HepG2 (cell line): Measurements from ENCODE around the gene RNASE8. TPM values are rescaled to one million over a fixed set of nuclear protein-coding genes. Genes with fewer than 3 reads are reported as not detected.

Experiments
- ESRRA ChIP-seq: sonication (generic); formaldehyde crosslinking; IDR thresholded peaks from 2 replicates; pipeline ENCODE4 v1.5.1; 2020; ENCODE audit warnings: mild to moderate bottlenecking, low read depth, missing genetic modification reagents
- HDAC2 ChIP-seq: sonication (generic); formaldehyde crosslinking; IDR thresholded peaks from 2 replicates; pipeline ENCODE4 v1.4.0; 2020; ENCODE audit warnings: missing genetic modification reagents
- HNRNPL ChIP-seq: fragments of 200-400 bp; formaldehyde crosslinking; IDR thresholded peaks from 2 replicates; pipeline ENCODE4 v1.6.1; 2017; ENCODE audit warnings: mild to moderate bottlenecking, low read depth, low read length
- KLF16 ChIP-seq, 2 experiments: sonication (generic) in 1 of 2; formaldehyde crosslinking in 1 of 2; IDR thresholded peaks; 2 replicates each; pipeline versions ENCODE4 v1.6.1 to v1.8.0; 2016 to 2023; ENCODE audit warnings: missing genetic modification reagents in 2 of 2, missing compliant biosample characterization in 1 of 2
- LRRFIP1 ChIP-seq: sonication (generic); formaldehyde crosslinking; conservative IDR thresholded peaks from 2 replicates; pipeline ENCODE4 v1.4.0; 2020; ENCODE audit warnings: missing genetic modification reagents
- RARA ChIP-seq: IDR thresholded peaks from 2 replicates; pipeline ENCODE4 v1.6.1; 2016; ENCODE audit warnings: missing genetic modification reagents, missing compliant biosample characterization
- SIN3A ChIP-seq: IDR thresholded peaks from 2 replicates; pipeline ENCODE4 v1.6.1; 2011; ENCODE audit warnings: low read depth, mild to moderate bottlenecking, control low read depth, low read length, borderline replicate concordance
- SKI ChIP-seq: fragments of 450-650 bp; IDR thresholded peaks from one replicate; pipeline ENCODE4 v1.6.1; 2018; ENCODE audit warnings: mild to moderate bottlenecking; ENCODE audit not compliant: partially characterized antibody
- TAF1 ChIP-seq: sonication (generic); formaldehyde crosslinking; IDR thresholded peaks from 2 replicates; pipeline ENCODE4 v1.4.0; 2020; ENCODE audit warnings: missing genetic modification reagents
- TEAD3 ChIP-seq: optimal IDR thresholded peaks from 2 replicates; pipeline ENCODE3; 2016; ENCODE audit warnings: borderline replicate concordance
- ZBTB42 ChIP-seq: sonication (generic); formaldehyde crosslinking; IDR thresholded peaks from 2 replicates; pipeline ENCODE4 v1.5.0; 2020; ENCODE audit warnings: mild to moderate bottlenecking, missing genetic modification reagents
- ZEB1 ChIP-seq: IDR thresholded peaks from 2 replicates; pipeline ENCODE4 v1.6.1; 2012; ENCODE audit warnings: mild to moderate bottlenecking, low read depth, inconsistent platforms; ENCODE audit not compliant: insufficient replicate concordance
- ZNF256 ChIP-seq: sonication (generic); formaldehyde crosslinking; conservative IDR thresholded peaks from 2 replicates; pipeline ENCODE4 v1.4.0; 2020; ENCODE audit warnings: missing genetic modification reagents
- ZNF329 ChIP-seq: sonication (generic); formaldehyde crosslinking; IDR thresholded peaks from 2 replicates; pipeline ENCODE4 v1.9.0; 2021; ENCODE audit warnings: low read depth, mild to moderate bottlenecking, missing genetic modification reagents
- ZNF33A ChIP-seq: sonication (generic); formaldehyde crosslinking; IDR thresholded peaks from 2 replicates; pipeline ENCODE4 v1.5.1; 2020; ENCODE audit warnings: missing genetic modification reagents, mild to moderate bottlenecking, moderate library complexity, borderline replicate concordance
- ZNF512 ChIP-seq: sonication (generic); formaldehyde crosslinking; IDR thresholded peaks from 2 replicates; pipeline ENCODE4 v1.4.0; 2020; ENCODE audit warnings: mild to moderate bottlenecking, missing genetic modification reagents
- ZNF512B ChIP-seq: sonication (generic); formaldehyde crosslinking; IDR thresholded peaks from 2 replicates; pipeline ENCODE4 v1.5.1; 2020; ENCODE audit warnings: missing genetic modification reagents, mild to moderate bottlenecking, borderline replicate concordance
- ZNF605 ChIP-seq: sonication (generic); formaldehyde crosslinking; IDR thresholded peaks from 2 replicates; pipeline ENCODE4 v1.8.0; 2022; ENCODE audit warnings: mild to moderate bottlenecking, missing genetic modification reagents
- ZNF772 ChIP-seq: sonication (generic); formaldehyde crosslinking; IDR thresholded peaks from 2 replicates; pipeline ENCODE4 v1.5.0; 2020; ENCODE audit warnings: mild to moderate bottlenecking, missing genetic modification reagents
- ZNF773 ChIP-seq: sonication (generic); formaldehyde crosslinking; IDR thresholded peaks from 2 replicates; pipeline ENCODE4 v1.4.0; 2020; ENCODE audit warnings: missing genetic modification reagents, borderline replicate concordance
- ZNF816 ChIP-seq: sonication (generic); formaldehyde crosslinking; IDR thresholded peaks from 2 replicates; pipeline ENCODE4 v1.8.0; 2022; ENCODE audit warnings: missing genetic modification reagents, mild to moderate bottlenecking, borderline replicate concordance
- ZZZ3 ChIP-seq: sonication (generic); formaldehyde crosslinking; IDR thresholded peaks from 2 replicates; pipeline ENCODE4 v1.4.0; 2020; ENCODE audit warnings: missing genetic modification reagents, mild to moderate bottlenecking, borderline replicate concordance
- polyA plus RNA-seq, 8 experiments: library from polyadenylated mRNA; depleted of rRNA in 3 of 8; stranded (reverse) in 7 of 8; unstranded in 1 of 8; fragments of >200 nt; fragmentation: Illumina TruSeq in 4 of 8; extraction: Trizol in 4 of 8; gene quantifications; 2 replicates each; pipeline versions ENCODE4 v1.2.1 to v1.2.3, GENCODE V29; 2011 to 2016; ENCODE audit warnings: low read depth in 4 of 8, missing spikeins in 1 of 8, mixed read lengths in 1 of 8; ENCODE audit not compliant: insufficient read depth in 1 of 8
- total RNA-seq, 5 experiments: library from RNA; depleted of rRNA; stranded (reverse); fragments of >200 nt; fragmentation: Illumina TruSeq; extraction: Trizol; gene quantifications; 2 replicates each; pipeline ENCODE4 v1.2.3, GENCODE V29; 2016; ENCODE audit warnings: low read depth in 1 of 5

RNASE8 gene
- total and polyA plus RNA-seq, 2 of the 13 experiments (the other 11 are each of a cell fraction or from before 2014, with no cell fraction given): not detected

GRCh38 chr14:21068521-21069387 is 11.1 kb downstream of the RNASE8 start (continued):
- TF ChIP-seq ZNF512B (CRISPR knock-in tag): 0 out of 2 replicates have a peak, but pooled peaks have one; percentile 14
- no peak for TF ChIP-seq ZNF329
- TF ChIP-seq ZEB1: peak; percentile 60
- peak; percentile 21; the same call in 1 of the 2 replicates for TF ChIP-seq HDAC2 (CRISPR knock-in tag)
- TF ChIP-seq ESRRA (CRISPR knock-in tag): no peak
- 0 out of 2 replicates have a peak, but pooled peaks have one; percentile 13 for TF ChIP-seq HNRNPL
- peak; percentile 5 for TF ChIP-seq TEAD3 (CRISPR knock-in tag)
- peak; percentile 83; the same call in 1 of the 2 replicates for TF ChIP-seq ZBTB42
- no peak for TF ChIP-seq ZZZ3 (CRISPR knock-in tag)
- 0 out of 2 replicates have a peak, but pooled peaks have one; percentile 38 for TF ChIP-seq ZNF605 (CRISPR knock-in tag)
- 0 out of 2 replicates have a peak, but pooled peaks have one; percentile 22 for TF ChIP-seq TAF1
- TF ChIP-seq ZNF512 (CRISPR knock-in tag): peak; percentile 36; the same call in 1 of the 2 replicates
- peak; percentile 28; the same call in 1 of the 2 replicates for TF ChIP-seq RARA (CRISPR knock-in tag)
- peak; percentile 14 for TF ChIP-seq SKI
- TF ChIP-seq ZNF256 (CRISPR knock-in tag): no peak
- no peak for TF ChIP-seq ZNF773
- TF ChIP-seq SIN3A: 0 out of 2 replicates have a peak, but pooled peaks have one; percentile 4
- TF ChIP-seq KLF16 (CRISPR knock-in tag; IDR thresholded peaks at IDR 0.05): peak in 1 of 2 experiments; percentile 50; a peak in 1 of 4 replicates
- peak; percentile 54; the same call in 1 of the 2 replicates for TF ChIP-seq ZNF772 (CRISPR knock-in tag)
- TF ChIP-seq ZNF816 (CRISPR knock-in tag): no peak
- no peak for TF ChIP-seq ZNF33A (CRISPR knock-in tag)
- TF ChIP-seq LRRFIP1: no peak
